ENCODE results near the gene SIL1.

The SIL1 gene

DNA sequence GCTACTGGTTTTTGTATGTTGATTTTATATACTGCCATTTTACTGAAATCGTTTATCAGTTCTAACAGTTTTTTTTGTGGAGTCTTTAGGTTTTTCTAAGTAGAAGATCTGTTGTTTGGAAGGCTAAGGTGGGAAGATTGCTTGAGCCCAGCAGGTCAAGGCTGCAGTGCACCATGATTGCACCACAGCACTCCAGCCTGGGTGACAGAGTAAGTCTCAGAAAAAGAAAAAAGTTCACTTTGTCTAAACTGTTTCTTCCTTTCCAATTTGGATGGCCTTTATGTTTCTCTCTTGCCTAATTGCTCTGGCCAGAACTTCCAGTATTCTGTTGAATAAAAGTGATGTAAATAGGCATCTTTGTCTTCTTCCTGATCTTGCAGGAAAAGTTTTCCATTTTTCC is 198.5 kb downstream of the SIL1 start:
- no peak overlapping the region for H3K27ac Mint-ChIP-seq
- no peak overlapping the region for H3K4me3 Mint-ChIP-seq
- peaks cover 23% of the 10 kb centered on the region for H3K36me3 Mint-ChIP-seq
- H3K4me1 Mint-ChIP-seq, result no peaks in the 10 kb centered on the region
- H3K27me3 Mint-ChIP-seq, result no peaks in the 10 kb centered on the region
- H3K9me3 Mint-ChIP-seq, result peaks cover 11% of the 10 kb centered on the region

DNA sequence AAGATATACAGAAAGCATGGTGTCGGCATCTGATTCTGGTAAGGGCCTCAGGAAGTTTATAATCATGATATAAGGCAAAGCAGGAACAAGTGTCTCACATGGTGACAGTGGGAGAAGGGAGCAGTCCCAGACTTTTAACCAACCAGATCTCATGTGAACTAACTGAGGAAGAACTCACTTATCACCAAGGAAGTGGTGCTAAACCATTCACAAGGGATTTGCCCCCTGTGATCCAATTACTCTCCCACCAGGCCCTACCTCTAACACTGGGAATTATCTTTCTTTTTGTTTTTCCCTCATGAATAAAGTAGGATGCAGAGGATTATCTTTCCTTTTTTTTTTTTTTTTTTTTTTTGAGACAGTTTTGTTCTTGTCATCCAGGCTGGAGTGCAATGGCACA is 199.6 kb downstream of the SIL1 start:
- H3K27ac Mint-ChIP-seq, result no peak overlapping the region
- no peaks in the 10 kb centered on the region for H3K27me3 Mint-ChIP-seq
- H3K4me1 Mint-ChIP-seq, result no peaks in the 10 kb centered on the region
- no peak overlapping the region for H3K4me3 Mint-ChIP-seq
- H3K9me3 Mint-ChIP-seq, result peaks cover 11% of the 10 kb centered on the region
- H3K36me3 Mint-ChIP-seq, result peaks cover 20% of the 10 kb centered on the region

DNA sequence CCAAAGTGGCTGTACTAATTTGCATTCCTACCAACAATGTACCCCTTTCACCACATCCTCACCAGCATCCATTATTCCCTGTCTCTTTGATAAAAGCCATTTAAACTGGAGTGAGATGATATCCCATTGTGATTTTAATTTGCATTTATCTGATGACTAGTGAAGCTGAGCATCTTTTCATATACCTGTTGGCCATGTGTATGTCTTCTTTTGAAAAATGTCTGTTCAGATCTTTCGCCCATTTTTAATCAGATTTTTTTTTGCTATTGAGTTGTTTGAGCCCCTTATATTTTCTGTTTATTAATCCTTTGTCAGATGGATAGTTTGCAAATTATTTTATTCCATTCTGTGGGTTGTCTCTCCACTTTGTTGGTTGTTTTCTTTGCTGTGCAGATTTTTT is 202.0 kb downstream of the SIL1 start:
- Mint-ChIP-seq H3K27ac (no peak overlapping the region), H3K27me3 (no peaks in the 10 kb centered on the region), H3K36me3 (peaks cover 19% of the 10 kb centered on the region), H3K9me3 (peaks cover 11% of the 10 kb centered on the region), H3K4me3 (no peak overlapping the region), H3K4me1 (no peaks in the 10 kb centered on the region)

DNA sequence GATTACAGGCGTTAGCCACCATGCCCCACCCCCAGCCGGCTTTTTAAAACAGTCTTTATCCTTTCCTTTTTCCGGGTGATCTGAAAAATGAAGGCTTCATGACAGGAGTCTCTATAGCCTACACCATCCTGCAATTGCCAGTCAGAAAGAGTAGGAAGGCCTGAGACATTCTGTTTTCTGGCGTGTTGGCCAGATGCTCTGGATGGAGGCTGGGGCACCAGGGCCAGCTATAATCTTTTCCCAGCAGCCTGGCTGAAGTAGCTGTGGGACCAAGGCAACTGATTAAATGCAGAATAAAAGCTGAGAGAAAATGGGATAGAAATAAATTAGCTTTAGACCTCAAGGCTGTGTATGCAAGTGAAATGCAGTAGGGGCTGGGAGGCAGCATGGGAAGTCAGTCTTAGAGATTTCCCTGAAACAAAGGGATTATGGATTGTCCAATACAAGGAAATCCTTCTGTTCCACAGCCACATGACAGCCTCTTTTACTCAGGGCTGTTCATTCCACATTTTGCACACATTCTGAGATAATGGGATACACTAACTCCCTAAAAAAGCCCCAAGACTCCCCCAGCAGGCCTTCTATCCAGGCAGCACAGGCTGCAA is 207.1 kb downstream of the SIL1 start:
- no peak overlapping the region for H3K27ac Mint-ChIP-seq
- H3K27me3 Mint-ChIP-seq, result no peaks in the 10 kb centered on the region
- no peak overlapping the region for H3K4me3 Mint-ChIP-seq
- peaks cover 12% of the 10 kb centered on the region for H3K36me3 Mint-ChIP-seq
- peaks cover 1% of the 10 kb centered on the region for H3K9me3 Mint-ChIP-seq
- H3K4me1 Mint-ChIP-seq, result no peaks in the 10 kb centered on the region

DNA sequence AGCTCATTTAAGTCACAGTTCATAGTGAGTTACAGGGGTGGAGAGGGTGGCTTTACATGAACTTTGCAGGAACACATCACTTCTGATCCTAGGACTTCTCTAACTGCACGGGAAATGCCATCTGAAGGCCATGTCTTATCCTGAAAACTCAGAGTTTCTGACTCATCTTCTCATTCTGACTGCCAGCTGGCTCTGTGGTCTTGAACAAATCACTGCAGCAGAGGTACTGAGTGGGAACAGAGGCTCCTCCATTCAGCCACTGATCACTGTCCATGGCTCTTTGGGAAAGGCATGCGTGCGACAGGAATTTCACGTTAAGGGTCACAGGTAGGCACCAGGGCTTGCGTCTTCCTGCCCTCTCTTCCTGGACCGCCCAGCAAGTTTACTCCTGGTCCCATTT is 208.4 kb downstream of the SIL1 start:
- Mint-ChIP-seq H3K27ac (no peak overlapping the region), H3K9me3 (no peaks in the 10 kb centered on the region), H3K4me1 (no peaks in the 10 kb centered on the region), H3K36me3 (peaks cover 11% of the 10 kb centered on the region), H3K27me3 (no peaks in the 10 kb centered on the region), H3K4me3 (no peak overlapping the region)

DNA sequence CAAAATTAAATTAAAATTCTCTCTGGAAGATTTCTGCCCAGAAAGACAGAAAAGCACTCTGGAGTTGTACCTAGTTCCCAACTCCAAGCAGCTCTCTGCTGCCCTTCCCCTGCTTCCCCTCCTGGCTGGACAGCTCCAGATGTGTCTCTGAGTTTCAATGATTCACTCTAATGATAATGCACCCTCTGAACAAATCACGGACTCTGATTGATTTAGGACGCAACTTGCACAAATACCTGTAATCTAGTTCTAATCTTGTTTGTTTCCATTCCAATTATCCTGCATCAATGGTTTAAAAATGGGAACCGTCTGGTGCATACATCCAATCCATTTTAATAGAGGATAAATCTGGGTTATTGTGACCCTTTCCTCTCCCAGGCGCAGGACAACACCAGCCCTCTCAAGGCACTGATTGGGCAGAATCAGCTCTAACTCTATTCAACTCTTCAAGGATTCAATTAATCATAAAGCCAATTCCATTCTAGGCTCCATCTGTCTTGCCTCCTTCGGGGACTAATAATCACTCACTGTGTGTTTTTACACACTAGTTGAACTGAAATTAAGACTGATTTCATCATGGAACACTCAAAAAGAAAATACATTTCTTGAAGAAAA is 211.9 kb downstream of the SIL1 start:
- no peak overlapping the region for H3K27ac Mint-ChIP-seq
- H3K9me3 Mint-ChIP-seq, result no peaks in the 10 kb centered on the region
- no peaks in the 10 kb centered on the region for H3K27me3 Mint-ChIP-seq
- peaks cover 11% of the 10 kb centered on the region for H3K36me3 Mint-ChIP-seq
- H3K4me1 Mint-ChIP-seq, result peaks cover 15% of the 10 kb centered on the region
- no peak overlapping the region for H3K4me3 Mint-ChIP-seq

DNA sequence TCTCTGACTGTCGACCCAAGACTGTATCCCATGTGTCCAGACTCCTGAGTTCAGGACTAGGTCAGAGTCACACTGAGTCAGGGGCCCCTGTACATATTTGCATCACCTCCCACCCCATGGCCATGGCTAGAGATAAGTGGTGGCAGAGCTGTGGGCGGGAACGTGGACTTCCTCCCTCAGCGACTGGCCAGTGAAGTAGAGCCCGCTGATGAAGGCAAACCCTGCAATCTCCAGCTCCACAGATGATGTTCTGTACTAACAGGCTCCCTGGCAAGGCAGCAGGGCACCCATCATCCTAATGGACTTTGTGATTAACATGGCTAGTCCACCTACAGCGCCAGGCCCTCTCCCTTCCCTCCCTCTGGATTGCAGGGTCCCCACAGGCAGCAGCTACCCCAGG is 212.5 kb downstream of the SIL1 start:
- H3K27me3 Mint-ChIP-seq, result no peaks in the 10 kb centered on the region
- peaks cover 21% of the 10 kb centered on the region for H3K4me1 Mint-ChIP-seq
- no peak overlapping the region for H3K27ac Mint-ChIP-seq
- H3K4me3 Mint-ChIP-seq, result no peak overlapping the region
- H3K36me3 Mint-ChIP-seq, result peaks cover 11% of the 10 kb centered on the region
- H3K9me3 Mint-ChIP-seq, result no peaks in the 10 kb centered on the region

DNA sequence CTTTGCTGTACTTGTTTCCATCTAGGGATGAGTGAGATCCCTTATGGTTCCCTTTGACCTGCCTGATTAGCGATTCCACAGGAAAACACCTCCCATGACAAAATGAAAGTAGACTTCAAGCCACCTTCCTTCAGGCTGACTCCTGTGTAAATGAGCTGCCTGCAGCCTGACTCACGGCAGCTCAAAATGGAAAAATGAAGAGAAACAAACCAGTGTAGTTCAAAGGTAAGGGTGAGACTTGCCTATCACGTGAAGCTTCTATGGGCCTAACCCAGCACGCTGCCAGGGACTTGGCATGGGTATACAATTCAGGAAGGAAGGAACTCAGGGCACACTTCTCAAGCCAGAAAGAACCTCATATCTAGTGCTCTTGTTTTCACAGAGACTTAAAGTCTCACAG is 212.9 kb downstream of the SIL1 start:
- H3K9me3 Mint-ChIP-seq, result no peaks in the 10 kb centered on the region
- no peaks in the 10 kb centered on the region for H3K27me3 Mint-ChIP-seq
- H3K27ac Mint-ChIP-seq, result no peak overlapping the region
- H3K36me3 Mint-ChIP-seq, result peaks cover 11% of the 10 kb centered on the region
- no peak overlapping the region for H3K4me3 Mint-ChIP-seq
- H3K4me1 Mint-ChIP-seq, result peaks cover 25% of the 10 kb centered on the region

DNA sequence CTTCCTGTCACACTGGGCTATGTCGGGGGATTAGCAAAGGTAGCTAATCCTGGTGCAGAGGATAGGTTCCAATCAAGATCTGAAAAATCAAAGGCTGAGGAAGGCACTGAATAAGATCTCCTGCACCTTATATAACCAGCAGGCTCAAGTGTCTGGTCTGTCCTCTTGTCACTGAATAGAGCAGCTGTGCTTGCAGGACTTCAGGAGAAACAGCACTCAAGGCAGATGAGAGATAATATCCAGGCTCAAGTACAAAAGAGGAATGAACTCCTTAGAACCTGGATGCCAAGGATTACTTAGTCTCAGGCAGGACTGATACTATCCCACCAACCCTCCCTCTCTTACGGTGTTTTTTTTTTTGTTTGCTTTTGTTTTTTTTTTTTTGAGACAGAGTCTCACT is 214.2 kb downstream of the SIL1 start:
- H3K4me1 Mint-ChIP-seq, result peaks cover 34% of the 10 kb centered on the region
- H3K9me3 Mint-ChIP-seq, result no peaks in the 10 kb centered on the region
- no peaks in the 10 kb centered on the region for H3K27me3 Mint-ChIP-seq
- H3K36me3 Mint-ChIP-seq, result peaks cover 7% of the 10 kb centered on the region
- H3K27ac Mint-ChIP-seq, result no peak overlapping the region
- no peak overlapping the region for H3K4me3 Mint-ChIP-seq

DNA sequence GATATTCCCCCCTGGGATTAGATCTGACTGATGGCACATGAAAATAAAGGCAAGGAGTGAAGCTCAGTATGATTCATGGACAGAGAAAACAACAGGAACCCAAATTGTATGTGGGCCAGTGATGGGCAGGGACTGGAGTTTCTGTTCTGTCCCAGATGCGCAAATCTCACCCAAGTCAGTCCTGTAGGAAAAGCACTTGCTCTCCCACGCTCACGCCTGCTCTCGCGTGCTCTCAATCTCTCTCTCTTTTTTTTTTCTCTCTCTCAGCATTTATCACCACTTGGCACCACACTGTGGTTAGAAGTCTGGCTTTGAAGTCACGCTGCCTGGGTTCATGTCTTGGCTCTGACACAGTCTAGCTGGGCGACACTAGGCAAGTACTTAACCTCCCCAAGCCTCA is 216.6 kb downstream of the SIL1 start:
- no peaks in the 10 kb centered on the region for H3K27me3 Mint-ChIP-seq
- peaks cover 6% of the 10 kb centered on the region for H3K36me3 Mint-ChIP-seq
- no peaks in the 10 kb centered on the region for H3K9me3 Mint-ChIP-seq
- no peak overlapping the region for H3K27ac Mint-ChIP-seq
- peak overlapping the region; percentile 3 for H3K4me3 Mint-ChIP-seq
- H3K4me1 Mint-ChIP-seq, result peaks cover 34% of the 10 kb centered on the region

DNA sequence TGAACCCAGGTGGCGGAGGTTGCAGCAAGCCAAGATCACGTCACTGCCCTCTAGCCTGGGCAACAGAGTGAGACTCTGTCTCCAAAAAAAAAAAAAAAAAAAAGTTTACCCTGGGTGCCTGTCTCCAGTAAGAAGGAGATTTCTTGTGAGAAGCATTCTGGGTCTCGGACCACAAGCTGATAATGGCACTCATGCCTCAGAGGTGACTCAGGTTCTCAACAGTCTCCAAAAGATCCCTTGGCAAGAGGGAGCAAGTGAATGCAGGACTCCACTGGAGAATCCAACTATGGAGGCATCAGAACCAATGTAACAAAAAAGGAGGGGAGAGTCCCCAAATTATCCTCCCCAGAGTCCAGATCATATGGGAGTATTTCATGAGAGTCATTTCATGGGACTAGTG is 217.0 kb downstream of the SIL1 start:
- H3K27ac Mint-ChIP-seq, result no peak overlapping the region
- H3K36me3 Mint-ChIP-seq, result peaks cover 3% of the 10 kb centered on the region
- no peaks in the 10 kb centered on the region for H3K9me3 Mint-ChIP-seq
- H3K4me3 Mint-ChIP-seq, result no peak overlapping the region
- H3K4me1 Mint-ChIP-seq, result peaks cover 34% of the 10 kb centered on the region
- no peaks in the 10 kb centered on the region for H3K27me3 Mint-ChIP-seq

DNA sequence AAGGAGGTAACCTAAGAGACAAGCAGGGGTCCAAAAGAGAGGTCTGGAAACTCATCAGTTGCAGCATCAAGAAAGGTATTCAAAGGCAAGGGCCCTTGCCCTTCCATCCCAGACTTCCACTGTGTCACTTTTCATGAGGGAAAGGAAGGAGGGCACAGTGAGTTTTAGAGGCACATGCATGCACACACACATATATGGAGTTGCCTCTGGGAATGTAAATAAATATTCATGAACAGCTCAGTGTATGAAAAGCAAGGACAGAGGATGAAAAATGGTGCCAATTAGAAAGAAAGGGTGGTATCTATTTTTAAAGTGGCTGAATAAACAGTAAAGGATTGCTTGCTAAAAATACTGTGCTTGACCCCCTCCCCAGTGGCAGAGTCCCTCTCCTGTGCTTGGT is 217.7 kb downstream of the SIL1 start:
- Mint-ChIP-seq H3K36me3 (peaks cover 2% of the 10 kb centered on the region), H3K4me3 (peak overlapping the region; percentile 31), H3K27ac (no peak overlapping the region), H3K27me3 (no peaks in the 10 kb centered on the region), H3K4me1 (peaks cover 34% of the 10 kb centered on the region), H3K9me3 (no peaks in the 10 kb centered on the region)

DNA sequence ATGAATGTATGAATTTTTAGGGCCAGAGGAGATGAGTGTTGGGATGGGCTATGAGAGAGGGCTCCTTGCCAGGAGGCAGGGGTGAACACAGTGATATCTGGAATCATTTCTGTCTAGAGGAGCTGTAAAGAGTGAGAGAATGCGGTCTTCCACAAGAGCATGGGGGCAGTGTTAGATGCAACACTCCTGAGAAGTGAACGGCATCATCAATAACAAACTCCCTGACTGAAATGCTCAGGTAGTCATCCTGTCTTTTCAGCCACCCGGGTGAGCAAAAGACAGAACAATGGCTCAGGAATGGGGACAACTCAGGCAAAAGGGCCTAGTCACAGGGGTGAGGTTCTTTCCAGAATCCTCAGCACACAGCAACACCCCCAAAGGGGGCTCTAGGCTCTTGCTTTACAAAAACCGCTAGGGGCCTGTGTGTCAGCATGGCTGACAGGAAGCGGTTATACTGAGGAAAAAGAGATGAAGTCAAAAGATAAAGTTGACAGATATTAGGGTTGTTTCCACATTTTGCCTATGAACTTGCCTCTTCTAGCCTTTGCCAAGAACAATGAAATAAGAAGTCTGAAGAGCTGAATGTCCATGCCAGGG is 218.4 kb downstream of the SIL1 start:
- H3K36me3 Mint-ChIP-seq, result peaks cover 2% of the 10 kb centered on the region
- peaks cover 34% of the 10 kb centered on the region for H3K4me1 Mint-ChIP-seq
- H3K27ac Mint-ChIP-seq, result peak overlapping the region; percentile 12
- H3K9me3 Mint-ChIP-seq, result no peaks in the 10 kb centered on the region
- H3K4me3 Mint-ChIP-seq, result peak overlapping the region; percentile 31
- no peaks in the 10 kb centered on the region for H3K27me3 Mint-ChIP-seq

DNA sequence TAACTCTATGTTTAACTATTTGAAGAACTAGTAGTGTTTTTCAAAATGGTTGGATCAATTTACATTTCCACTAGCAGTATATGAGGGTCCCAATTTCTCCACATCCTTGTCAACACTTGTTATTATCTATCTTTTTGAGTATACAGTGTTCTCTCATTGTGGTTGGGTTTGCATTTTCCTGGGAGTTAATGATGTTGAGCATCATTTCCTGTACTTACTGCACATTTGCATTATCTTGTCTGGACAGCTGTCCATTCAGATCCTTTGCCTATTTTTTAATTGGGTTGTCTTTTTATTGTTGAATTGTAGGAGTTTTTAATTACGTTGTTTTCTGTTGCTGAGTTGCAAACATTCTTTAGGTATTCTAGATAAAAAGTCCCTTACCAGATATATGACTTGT is 219.6 kb downstream of the SIL1 start:
- no peak overlapping the region for H3K27ac Mint-ChIP-seq
- peaks cover 34% of the 10 kb centered on the region for H3K4me1 Mint-ChIP-seq
- H3K4me3 Mint-ChIP-seq, result no peak overlapping the region
- H3K36me3 Mint-ChIP-seq, result peaks cover 2% of the 10 kb centered on the region
- H3K27me3 Mint-ChIP-seq, result no peaks in the 10 kb centered on the region
- H3K9me3 Mint-ChIP-seq, result no peaks in the 10 kb centered on the region

DNA sequence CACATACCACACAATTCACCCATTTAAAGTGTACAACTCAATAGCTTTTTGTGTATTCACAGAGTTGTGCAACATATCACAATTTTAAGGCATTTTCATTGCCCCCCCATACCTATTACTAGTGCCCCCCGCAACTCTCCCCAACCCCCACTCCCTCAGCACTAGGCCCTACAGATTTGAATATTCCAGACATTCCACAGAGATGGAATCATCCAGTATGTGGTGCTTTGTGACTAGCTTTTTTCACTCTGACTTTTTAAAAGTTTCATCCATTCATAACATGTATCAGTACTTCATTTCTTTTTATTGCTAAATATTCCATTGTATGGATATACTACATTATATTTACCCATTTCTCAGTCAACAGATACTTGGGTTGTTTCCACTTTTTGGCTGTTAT is 220.1 kb downstream of the SIL1 start:
- Mint-ChIP-seq H3K36me3 (peaks cover 2% of the 10 kb centered on the region), H3K27me3 (no peaks in the 10 kb centered on the region), H3K9me3 (no peaks in the 10 kb centered on the region), H3K4me3 (no peak overlapping the region), H3K27ac (no peak overlapping the region), H3K4me1 (peaks cover 34% of the 10 kb centered on the region)

DNA sequence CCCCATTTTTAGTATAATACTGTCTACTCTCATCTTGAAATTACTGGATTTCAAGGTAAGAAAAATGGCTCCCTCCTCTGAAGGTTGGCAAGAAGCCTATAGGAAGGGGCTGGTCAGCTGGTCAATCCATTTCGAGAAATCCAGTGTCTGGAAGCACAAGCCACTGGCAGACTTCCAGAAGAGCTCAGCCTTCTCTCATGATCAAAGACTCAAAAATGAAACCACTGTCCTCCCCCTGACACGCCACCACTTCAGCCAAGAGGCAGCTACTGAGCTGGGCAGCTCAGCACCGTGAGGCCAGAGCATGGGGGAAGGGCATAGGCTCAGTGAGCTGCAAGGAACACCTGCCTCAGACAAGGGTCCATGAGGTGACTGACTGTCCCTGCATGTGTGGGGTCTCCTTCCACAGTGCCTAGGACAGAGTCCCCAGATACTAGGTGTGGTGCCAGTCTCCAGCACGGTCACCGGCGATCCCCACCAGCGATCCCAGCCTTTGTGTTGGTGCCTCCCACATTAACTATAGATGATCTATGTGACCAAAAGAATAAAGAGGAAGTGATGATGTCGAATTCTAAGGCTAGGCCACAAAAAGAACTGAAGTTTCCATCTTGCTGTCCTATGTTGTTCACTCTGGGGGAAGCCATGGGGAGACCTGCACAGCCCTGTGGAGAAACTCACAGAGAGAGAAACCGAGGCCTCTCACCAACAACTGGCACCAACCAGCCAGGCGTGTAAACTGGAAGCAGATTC is 222.9 kb downstream of the SIL1 start:
- Mint-ChIP-seq H3K27ac (no peak overlapping the region), H3K4me3 (no peak overlapping the region), H3K36me3 (peaks cover 2% of the 10 kb centered on the region), H3K4me1 (peaks cover 9% of the 10 kb centered on the region), H3K27me3 (no peaks in the 10 kb centered on the region), H3K9me3 (no peaks in the 10 kb centered on the region)

All from activated naive CD4-positive, alpha-beta T cell treated with anti-CD3 and anti-CD28 coated beads, Interleukin-2, amount 50 U/mL, for 24 hours (primary cell).